HG02763 (cell line): ENCODE measurements around the gene GLYR1.

ENCODE experiments used
- ATAC-seq: cut with Tn5 transposase; IDR thresholded peaks from one replicate; pipeline ENCODE4 v1.9.1; 2021; ENCODE audit warnings: mild to moderate bottlenecking, moderate library complexity; ENCODE audit not compliant: unreplicated experiment

GLYR1 gene

DNA sequence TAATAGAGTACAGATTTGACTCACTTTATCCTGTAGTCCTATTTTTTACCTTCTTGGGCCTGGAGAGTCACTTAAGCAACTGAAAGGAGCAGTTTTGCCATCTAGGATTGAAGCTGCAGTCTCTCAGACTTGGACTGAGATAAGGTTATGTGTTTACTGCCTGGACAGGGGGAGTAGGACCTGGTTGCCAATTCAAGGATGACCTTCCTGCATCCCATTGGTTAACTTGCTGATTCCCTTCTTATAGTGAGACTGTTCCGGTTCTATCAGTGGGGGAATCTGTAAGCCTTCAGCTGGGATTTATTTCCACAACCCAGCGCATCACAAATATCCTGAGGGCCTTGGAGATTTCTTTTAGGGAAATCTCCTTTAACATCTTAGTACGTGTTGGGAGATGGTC, 3.1 kb upstream of the GLYR1 start:
- no peak for ATAC-seq

- ATAC-seq: peak; percentile 11
Observed at GRCh38 chr16:4847774-4848587, 893 bp upstream of the GLYR1 start.

- ATAC-seq: peak; percentile 22
Observed at GRCh38 chr16:4846503-4846900, 586 bp downstream of the GLYR1 start.

GRCh38 chr16:4840984-4841383, 6.1 kb downstream of the GLYR1 start:
- ATAC-seq: no peak

GRCh38 chr16:4839942-4840341, 7.1 kb downstream of the GLYR1 start:
- no peak for ATAC-seq

- ATAC-seq: no peak
Observed at GRCh38 chr16:4837733-4838501, 9.2 kb downstream of the GLYR1 start.

- ATAC-seq: no peak
Observed at GRCh38 chr16:4836727-4837126, 10.4 kb downstream of the GLYR1 start.

- no peak for ATAC-seq
Observed at GRCh38 chr16:4833584-4833983, 13.5 kb downstream of the GLYR1 start.

DNA sequence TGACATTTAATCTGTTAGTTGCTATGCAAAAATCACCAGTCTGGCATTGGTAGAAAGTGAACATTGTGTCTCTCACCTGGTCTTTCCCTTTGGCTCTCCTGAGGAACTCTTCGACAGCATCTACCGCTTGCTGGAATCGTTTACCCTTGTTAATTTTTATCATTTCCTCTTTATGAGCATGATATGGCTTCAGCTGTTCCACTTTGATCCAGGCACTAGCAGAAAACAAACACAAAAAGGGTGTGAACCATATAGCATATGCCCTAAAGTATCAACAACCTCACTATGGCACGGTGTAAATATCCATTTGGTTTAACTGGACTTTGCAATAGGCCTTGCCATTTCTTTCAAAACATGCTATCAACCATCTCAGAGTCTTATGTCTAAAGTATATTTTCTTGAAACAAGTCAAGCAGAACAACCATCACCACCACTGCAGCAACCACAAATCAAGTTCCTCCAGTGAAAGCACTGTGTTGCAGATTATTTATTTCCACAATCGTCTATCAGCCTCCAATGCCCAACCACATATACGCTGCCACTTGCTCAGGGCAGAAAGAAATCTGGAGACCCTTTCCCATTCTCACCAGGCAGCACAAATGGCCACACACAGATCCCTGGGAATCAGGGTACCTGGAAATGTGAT, 14.3 kb downstream of the GLYR1 start:
- no peak for ATAC-seq

- no peak for ATAC-seq
Observed at GRCh38 chr16:4831616-4832015, 15.5 kb downstream of the GLYR1 start.

DNA sequence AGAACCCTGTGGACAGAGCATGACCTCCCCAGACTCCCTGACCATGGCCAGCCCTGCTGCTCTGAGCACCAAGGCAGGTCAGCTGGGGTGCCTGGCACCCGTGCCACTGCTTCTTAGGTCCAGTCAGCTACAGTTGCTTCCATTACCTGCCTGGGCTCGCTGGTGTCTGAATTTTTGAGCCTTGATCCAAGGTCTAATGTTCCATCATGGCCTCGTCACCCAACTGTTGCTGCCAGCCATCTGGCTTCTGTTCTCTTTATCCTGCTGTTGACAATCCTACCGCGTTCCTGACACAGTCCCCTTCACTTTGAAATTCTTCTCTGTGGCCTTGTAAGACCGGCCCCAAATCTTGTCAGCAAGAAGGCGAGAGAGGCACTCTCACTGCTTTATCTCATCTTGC, 16.7 kb downstream of the GLYR1 start:
- no peak for ATAC-seq

DNA sequence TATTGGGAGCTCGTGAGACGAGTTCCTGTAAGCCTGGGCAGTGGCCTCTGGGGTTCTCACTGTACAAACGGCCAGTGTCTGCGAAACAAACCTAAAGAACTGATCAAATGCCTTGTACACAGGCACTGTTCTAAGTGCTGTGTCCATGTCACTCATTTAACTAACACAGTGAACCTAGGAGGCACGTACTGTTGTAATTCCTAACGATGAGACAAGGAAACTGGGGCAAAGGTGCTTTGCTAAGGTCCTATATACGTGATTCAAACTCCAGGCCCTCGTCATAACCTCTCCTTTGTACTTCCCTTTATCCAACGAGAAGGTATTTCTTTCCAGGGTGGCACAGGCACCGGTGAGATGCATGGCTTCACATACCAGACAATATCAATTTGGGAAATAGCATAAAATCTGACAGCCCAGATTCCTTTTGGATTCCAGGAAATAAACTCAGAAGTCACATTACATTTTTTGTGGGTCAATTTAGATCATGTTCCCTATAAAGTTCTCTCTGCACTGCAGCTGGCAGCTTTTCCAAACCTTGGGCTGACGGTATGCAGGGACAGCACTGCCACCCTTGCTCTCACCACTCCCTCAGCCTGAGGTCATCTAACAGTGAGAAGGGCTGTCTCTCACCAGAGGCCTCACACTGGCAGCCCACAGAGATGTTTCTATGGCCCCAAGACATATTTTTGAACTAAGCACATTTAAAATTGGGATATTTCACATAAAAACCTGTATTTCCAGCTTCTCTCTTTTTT, 18.3 kb downstream of the GLYR1 start:
- no peak for ATAC-seq

DNA sequence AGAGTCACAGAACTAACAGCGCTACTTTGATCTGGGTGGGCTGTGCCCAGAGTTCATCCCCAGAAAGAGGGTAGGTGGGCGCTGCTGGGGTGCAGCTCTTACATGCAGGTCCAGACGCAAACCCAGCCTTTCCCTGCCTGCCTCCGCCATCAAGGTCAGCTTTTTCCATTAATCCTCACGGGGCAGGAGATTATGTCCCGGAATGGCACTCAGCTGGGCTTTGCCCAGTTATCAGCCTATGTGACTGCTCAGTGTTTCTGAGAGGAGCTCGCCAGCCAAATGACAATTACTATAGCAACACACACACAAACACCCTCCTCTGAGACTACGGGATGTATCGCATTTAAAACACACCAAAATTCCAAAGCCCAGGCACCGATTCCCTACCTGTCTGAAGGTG, 20.1 kb downstream of the GLYR1 start:
- ATAC-seq: no peak

GRCh38 chr16:4826526-4826925, 20.6 kb downstream of the GLYR1 start:
- no peak for ATAC-seq

- no peak for ATAC-seq
Observed at GRCh38 chr16:4825196-4825595, 21.9 kb downstream of the GLYR1 start.

GRCh38 chr16:4820652-4821051, 26.4 kb downstream of the GLYR1 start:
- ATAC-seq: no peak

DNA sequence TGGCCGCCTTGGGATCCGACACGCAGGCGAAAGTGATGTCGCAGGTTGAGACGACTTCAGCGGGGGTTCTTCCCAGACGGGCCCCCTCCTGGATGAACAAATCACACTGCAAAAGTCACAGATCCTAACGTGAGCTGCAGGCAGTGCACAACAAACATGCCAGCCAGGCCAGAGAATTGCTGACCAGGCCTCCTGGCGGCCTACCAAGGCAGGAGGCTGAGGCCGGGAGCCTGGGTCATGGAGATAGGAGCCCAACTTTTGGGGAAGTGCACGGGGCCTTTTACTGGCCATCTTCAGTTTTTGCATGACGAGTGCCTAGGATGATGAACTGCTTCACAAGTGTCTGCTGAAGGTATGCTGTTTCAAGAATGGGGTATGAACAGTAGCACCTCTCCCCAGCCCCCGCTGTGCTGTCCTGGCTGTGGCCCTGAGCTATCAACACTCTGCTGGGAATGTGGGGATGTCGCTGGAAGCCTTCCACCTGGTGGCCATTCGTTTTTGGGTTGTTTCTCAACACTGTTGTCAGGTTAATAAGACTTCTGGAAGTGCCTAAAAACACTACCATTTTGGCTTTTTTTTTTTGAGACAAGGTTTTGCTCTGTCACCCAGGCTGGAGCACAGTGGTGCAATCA, 32.4 kb downstream of the GLYR1 start:
- ATAC-seq: no peak

- ATAC-seq: no peak
Observed at GRCh38 chr16:4814046-4814445, 33.0 kb downstream of the GLYR1 start.

DNA sequence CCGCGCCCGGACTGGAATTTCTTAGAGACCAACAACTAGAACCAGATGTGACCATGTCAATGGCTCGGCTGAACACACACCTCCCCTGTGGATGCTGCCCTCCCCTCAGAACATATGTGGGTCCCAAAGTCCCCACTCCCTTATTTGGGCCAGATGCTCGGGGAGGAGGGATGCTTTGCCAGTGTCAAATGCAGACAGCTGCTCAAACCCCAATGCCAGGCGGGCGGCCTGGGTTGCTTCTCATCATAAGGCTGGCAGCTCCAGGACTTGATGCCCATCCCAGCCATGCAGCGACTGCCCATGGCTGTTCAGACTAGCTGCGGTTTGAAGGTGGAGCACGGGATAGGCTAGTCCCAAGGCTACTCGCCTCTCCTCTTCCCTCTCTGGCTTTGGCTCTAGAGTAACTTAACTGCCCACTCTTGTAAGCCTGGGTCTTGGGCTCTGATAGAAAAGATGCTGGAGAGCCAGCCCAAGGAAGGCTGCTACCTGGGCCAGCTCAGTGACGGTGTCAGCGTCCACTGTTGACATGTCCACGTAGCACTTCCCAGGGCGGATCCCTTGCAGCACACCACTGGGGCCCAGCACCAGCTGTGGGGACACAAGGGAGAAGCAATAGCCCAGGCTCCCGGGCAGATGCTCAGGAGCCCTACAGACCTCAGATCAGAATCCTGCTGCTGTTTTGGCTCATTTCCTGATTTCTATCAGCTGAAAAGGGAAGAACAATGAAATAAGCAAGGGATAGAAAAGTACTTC, 33.7 kb downstream of the GLYR1 start:
- no peak for ATAC-seq

GRCh38 chr16:4811773-4812172, 35.3 kb downstream of the GLYR1 start:
- no peak for ATAC-seq
